ENCODE data around the gene GALNT6. TPM values are rescaled to one million over a fixed set of nuclear protein-coding genes. Genes with fewer than 3 reads are reported as not detected.

The GALNT6 gene
- total and polyA plus RNA-seq, 8 donors, result 2.7 to 16.6 (median 9.3) TPM

GRCh38 chr12:51330186-51330585, 61.0 kb downstream of the GALNT6 start:
- no peak overlapping the region for H3K4me3 ChIP-seq
- no peak for FAIRE-seq
- no peak overlapping the region for H3K27ac ChIP-seq
- TF ChIP-seq, protein P1, sequence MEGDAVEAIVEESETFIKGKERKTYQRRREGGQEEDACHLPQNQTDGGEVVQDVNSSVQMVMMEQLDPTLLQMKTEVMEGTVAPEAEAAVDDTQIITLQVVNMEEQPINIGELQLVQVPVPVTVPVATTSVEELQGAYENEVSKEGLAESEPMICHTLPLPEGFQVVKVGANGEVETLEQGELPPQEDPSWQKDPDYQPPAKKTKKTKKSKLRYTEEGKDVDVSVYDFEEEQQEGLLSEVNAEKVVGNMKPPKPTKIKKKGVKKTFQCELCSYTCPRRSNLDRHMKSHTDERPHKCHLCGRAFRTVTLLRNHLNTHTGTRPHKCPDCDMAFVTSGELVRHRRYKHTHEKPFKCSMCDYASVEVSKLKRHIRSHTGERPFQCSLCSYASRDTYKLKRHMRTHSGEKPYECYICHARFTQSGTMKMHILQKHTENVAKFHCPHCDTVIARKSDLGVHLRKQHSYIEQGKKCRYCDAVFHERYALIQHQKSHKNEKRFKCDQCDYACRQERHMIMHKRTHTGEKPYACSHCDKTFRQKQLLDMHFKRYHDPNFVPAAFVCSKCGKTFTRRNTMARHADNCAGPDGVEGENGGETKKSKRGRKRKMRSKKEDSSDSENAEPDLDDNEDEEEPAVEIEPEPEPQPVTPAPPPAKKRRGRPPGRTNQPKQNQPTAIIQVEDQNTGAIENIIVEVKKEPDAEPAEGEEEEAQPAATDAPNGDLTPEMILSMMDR (IDR thresholded peaks at IDR 0.05), result no peak
- intact Hi-C loops (cut with DNase I), result loop anchor here in 1 of 3 donors (10.0 kb wide), 1 partner anchor 55 kb away; the partner anchor contains the start of gene SMAGP
- H3K36me3 ChIP-seq, result no peaks in the 10 kb centered on the region
- ATAC-seq, result no peak
- no peak for DNase-seq
- no peaks in the 10 kb centered on the region for H3K9me3 ChIP-seq
- no peaks in the 10 kb centered on the region for H3K4me1 ChIP-seq
- no peaks in the 10 kb centered on the region for H3K27me3 ChIP-seq

GRCh38 chr12:51329742-51330141, 61.5 kb downstream of the GALNT6 start:
- Histone ChIP-seq H3K36me3 (no peaks in the 10 kb centered on the region), H3K4me3 (no peak overlapping the region), H3K27me3 (no peaks in the 10 kb centered on the region), H3K4me1 (no peaks in the 10 kb centered on the region), H3K27ac (no peak overlapping the region), H3K9me3 (no peaks in the 10 kb centered on the region)
- FAIRE-seq, result no peak
- ATAC-seq, result no peak
- no peak for DNase-seq
- intact Hi-C loops (cut with DNase I), result loop anchor here in 1 of 3 donors (10.0 kb wide), 1 partner anchor 55 kb away; the partner anchor contains the start of gene SMAGP
- TF ChIP-seq, protein P1 (IDR thresholded peaks at IDR 0.05), result no peak
- 80 to 85% methylated on average over 5 of the region's 5 CpGs for WGBS, 2 donors

- Histone ChIP-seq H3K4me3 (no peak overlapping the region), H3K27me3 (no peaks in the 10 kb centered on the region), H3K9me3 (no peaks in the 10 kb centered on the region), H3K4me1 (no peaks in the 10 kb centered on the region), H3K27ac (no peak overlapping the region), H3K36me3 (no peaks in the 10 kb centered on the region)
- intact Hi-C loops (cut with DNase I), result no loop called here
- DNase-seq, result no peak
- FAIRE-seq, result no peak
- WGBS, 2 donors, result 78 to 81% methylated on average over 4 of the region's 4 CpGs
- no peak for ATAC-seq
- TF ChIP-seq, protein P1 (IDR thresholded peaks at IDR 0.05), result no peak
Measured at GRCh38 chr12:51328587-51328986, 62.6 kb downstream of the GALNT6 start.

DNA sequence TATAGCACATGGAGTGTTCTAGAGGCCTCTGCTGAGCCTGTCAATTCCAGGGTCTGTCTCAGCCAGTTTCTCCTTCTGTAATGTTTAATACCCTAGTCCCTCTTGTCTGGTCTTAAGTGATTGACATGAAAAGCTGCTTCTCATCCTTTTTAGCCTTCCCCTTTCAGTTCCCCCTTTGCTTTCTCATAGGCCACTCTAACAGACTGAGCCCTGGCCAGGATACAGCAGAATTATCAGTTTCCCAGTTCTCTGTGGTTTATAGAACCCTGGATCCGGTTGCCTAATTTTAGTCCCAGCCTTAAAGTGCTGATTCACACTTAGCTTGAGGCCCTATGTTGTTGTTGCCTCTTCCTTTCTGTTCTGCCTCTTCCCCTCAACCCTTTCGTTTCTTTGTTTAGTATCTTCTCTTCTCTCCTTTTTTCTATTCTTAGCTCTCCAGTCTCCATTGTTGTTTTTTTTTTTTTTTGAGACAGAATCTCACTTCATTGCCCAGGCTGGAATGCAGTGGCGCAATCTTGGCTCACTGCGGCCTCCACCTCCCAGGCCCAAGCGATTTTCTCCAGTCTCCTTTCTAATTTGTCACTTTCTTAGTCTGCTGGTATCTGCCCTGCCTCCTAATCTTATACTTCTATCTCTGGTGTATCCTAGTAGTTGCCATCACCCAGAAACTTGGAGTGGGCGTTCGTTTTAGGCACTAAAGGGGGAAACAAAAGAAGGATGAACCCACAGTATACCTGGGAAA, 64.3 kb downstream of the GALNT6 start:
- no peak overlapping the region for H3K4me3 ChIP-seq
- H3K27ac ChIP-seq, result peak overlapping the region in 1 of 4 donors; percentile 3
- DNase-seq (peak in 1 of 6 donors; percentile 37), FAIRE-seq (no peak), ATAC-seq (peak in 3 of 4 donors; percentile 26 to 83 (median 80))
- intact Hi-C loops (cut with DNase I), result no loop called here
- WGBS, 2 donors, result 74 to 80% methylated on average over 7 of the region's 7 CpGs
- no peaks in the 10 kb centered on the region for H3K9me3 ChIP-seq
- H3K4me1 ChIP-seq, result no peaks in the 10 kb centered on the region
- H3K27me3 ChIP-seq, result no peaks in the 10 kb centered on the region
- TF ChIP-seq, protein P1 (IDR thresholded peaks at IDR 0.05), result no peak
- no peaks in the 10 kb centered on the region for H3K36me3 ChIP-seq

DNA sequence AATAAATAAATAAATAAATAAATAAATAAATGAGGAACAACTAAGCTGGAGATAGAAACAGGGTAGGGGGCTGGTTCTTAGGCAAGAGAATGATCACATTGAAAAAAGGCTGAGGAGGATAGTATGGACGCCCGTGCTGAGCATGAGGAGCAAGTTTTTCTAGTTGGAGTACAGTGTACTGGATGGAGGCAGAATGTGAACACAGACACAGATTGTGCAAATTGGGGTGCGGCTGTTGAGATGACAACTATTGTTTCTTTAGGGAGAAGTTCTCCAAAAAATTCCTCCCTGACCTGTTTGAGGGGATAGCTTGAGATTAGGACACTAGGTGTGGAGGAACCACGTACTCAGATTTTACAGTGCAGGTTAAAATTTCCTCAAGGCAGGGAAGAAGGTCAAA, 66.3 kb downstream of the GALNT6 start:
- Histone ChIP-seq H3K36me3 (no peaks in the 10 kb centered on the region), H3K27me3 (no peaks in the 10 kb centered on the region), H3K4me1 (no peaks in the 10 kb centered on the region), H3K27ac (no peak overlapping the region), H3K9me3 (no peaks in the 10 kb centered on the region), H3K4me3 (no peak overlapping the region)
- TF ChIP-seq, protein P1 (IDR thresholded peaks at IDR 0.05), result no peak
- intact Hi-C loops (cut with DNase I), result no loop called here
- DNase-seq (no peak), ATAC-seq (no peak), FAIRE-seq (no peak)
- WGBS, 2 donors, result 89 to 92% methylated on average over 4 of the region's 4 CpGs

Measured in pancreas (tissue), 10 donors.